ENCODE data around the gene PLA2G15. TPM values are rescaled to one million over a fixed set of nuclear protein-coding genes. Genes with fewer than 3 reads are reported as not detected.

The PLA2G15 gene
- total RNA-seq, 1 experiment from 2014 or later: 10.2 TPM

- TF ChIP-seq E2F5 (CRISPR knock-in tag; IDR thresholded peaks at IDR 0.05): no peak
- TF ChIP-seq, protein P1, sequence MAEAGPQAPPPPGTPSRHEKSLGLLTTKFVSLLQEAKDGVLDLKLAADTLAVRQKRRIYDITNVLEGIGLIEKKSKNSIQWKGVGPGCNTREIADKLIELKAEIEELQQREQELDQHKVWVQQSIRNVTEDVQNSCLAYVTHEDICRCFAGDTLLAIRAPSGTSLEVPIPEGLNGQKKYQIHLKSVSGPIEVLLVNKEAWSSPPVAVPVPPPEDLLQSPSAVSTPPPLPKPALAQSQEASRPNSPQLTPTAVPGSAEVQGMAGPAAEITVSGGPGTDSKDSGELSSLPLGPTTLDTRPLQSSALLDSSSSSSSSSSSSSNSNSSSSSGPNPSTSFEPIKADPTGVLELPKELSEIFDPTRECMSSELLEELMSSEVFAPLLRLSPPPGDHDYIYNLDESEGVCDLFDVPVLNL (CRISPR knock-in tag; IDR thresholded peaks at IDR 0.05; ENCODE audit: borderline replicate concordance, low read depth): no peak
- no peak for TF ChIP-seq GTF2I (CRISPR knock-in tag; conservative IDR thresholded peaks at IDR 0.05)
- TF ChIP-seq ZNF219 (CRISPR knock-in tag; IDR thresholded peaks at IDR 0.05; ENCODE audit: borderline replicate concordance): no peak
- TF ChIP-seq, protein P2, sequence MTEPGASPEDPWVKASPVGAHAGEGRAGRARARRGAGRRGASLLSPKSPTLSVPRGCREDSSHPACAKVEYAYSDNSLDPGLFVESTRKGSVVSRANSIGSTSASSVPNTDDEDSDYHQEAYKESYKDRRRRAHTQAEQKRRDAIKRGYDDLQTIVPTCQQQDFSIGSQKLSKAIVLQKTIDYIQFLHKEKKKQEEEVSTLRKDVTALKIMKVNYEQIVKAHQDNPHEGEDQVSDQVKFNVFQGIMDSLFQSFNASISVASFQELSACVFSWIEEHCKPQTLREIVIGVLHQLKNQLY (CRISPR knock-in tag; IDR thresholded peaks at IDR 0.05): no peak
- no peak for TF ChIP-seq OVOL2 (CRISPR knock-in tag; IDR thresholded peaks at IDR 0.05; ENCODE audit: borderline replicate concordance)
- TF ChIP-seq NR2C2 (CRISPR knock-in tag; IDR thresholded peaks at IDR 0.05): no peak
- no peak for TF ChIP-seq JAZF1 (CRISPR knock-in tag; IDR thresholded peaks at IDR 0.05)
- TF ChIP-seq FOXP1 (CRISPR knock-in tag; IDR thresholded peaks at IDR 0.05; ENCODE audit: borderline replicate concordance): no peak; the same call in 1 of the 2 replicates
- TF ChIP-seq, protein P3, sequence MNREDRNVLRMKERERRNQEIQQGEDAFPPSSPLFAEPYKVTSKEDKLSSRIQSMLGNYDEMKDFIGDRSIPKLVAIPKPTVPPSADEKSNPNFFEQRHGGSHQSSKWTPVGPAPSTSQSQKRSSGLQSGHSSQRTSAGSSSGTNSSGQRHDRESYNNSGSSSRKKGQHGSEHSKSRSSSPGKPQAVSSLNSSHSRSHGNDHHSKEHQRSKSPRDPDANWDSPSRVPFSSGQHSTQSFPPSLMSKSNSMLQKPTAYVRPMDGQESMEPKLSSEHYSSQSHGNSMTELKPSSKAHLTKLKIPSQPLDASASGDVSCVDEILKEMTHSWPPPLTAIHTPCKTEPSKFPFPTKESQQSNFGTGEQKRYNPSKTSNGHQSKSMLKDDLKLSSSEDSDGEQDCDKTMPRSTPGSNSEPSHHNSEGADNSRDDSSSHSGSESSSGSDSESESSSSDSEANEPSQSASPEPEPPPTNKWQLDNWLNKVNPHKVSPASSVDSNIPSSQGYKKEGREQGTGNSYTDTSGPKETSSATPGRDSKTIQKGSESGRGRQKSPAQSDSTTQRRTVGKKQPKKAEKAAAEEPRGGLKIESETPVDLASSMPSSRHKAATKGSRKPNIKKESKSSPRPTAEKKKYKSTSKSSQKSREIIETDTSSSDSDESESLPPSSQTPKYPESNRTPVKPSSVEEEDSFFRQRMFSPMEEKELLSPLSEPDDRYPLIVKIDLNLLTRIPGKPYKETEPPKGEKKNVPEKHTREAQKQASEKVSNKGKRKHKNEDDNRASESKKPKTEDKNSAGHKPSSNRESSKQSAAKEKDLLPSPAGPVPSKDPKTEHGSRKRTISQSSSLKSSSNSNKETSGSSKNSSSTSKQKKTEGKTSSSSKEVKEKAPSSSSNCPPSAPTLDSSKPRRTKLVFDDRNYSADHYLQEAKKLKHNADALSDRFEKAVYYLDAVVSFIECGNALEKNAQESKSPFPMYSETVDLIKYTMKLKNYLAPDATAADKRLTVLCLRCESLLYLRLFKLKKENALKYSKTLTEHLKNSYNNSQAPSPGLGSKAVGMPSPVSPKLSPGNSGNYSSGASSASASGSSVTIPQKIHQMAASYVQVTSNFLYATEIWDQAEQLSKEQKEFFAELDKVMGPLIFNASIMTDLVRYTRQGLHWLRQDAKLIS (CRISPR knock-in tag; IDR thresholded peaks at IDR 0.05; ENCODE audit: borderline replicate concordance): no peak
- no peak for TF ChIP-seq RELA (CRISPR knock-in tag; IDR thresholded peaks at IDR 0.05; ENCODE audit: borderline replicate concordance)
- TF ChIP-seq ATF6 (CRISPR knock-in tag; IDR thresholded peaks at IDR 0.05): no peak
- no peak for TF ChIP-seq ZNF281 (CRISPR knock-in tag; IDR thresholded peaks at IDR 0.05)
- TF ChIP-seq EMX1 (CRISPR knock-in tag; IDR thresholded peaks at IDR 0.05): no peak
- TF ChIP-seq CBFB (CRISPR knock-in tag; IDR thresholded peaks at IDR 0.05; ENCODE audit: low read depth): no peak
- no peak; the same call in 1 of the 2 replicates for TF ChIP-seq ZNF138 (CRISPR knock-in tag; conservative IDR thresholded peaks at IDR 0.05)
- TF ChIP-seq, protein P4, sequence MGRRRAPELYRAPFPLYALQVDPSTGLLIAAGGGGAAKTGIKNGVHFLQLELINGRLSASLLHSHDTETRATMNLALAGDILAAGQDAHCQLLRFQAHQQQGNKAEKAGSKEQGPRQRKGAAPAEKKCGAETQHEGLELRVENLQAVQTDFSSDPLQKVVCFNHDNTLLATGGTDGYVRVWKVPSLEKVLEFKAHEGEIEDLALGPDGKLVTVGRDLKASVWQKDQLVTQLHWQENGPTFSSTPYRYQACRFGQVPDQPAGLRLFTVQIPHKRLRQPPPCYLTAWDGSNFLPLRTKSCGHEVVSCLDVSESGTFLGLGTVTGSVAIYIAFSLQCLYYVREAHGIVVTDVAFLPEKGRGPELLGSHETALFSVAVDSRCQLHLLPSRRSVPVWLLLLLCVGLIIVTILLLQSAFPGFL (CRISPR knock-in tag; IDR thresholded peaks at IDR 0.05; ENCODE audit: borderline replicate concordance): no peak
- TF ChIP-seq STAT6 (CRISPR knock-in tag; conservative IDR thresholded peaks at IDR 0.05; ENCODE audit: low read depth): no peak
- TF ChIP-seq JUN (CRISPR knock-in tag; IDR thresholded peaks at IDR 0.05): no peak
- TF ChIP-seq ZNF121 (CRISPR knock-in tag; IDR thresholded peaks at IDR 0.05): no peak
- TF ChIP-seq, protein P5, sequence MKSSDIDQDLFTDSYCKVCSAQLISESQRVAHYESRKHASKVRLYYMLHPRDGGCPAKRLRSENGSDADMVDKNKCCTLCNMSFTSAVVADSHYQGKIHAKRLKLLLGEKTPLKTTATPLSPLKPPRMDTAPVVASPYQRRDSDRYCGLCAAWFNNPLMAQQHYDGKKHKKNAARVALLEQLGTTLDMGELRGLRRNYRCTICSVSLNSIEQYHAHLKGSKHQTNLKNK (CRISPR knock-in tag; IDR thresholded peaks at IDR 0.05): no peak
Measured at GRCh38 chr16:68244903-68245853, at the start of gene PLA2G15 (continued).

Data from WTC11 (cell line).